OCI-LY1 (cell line): Measurements from ENCODE around the gene AMBRA1.

Experiments
- CTCF ChIP-seq: fragments of 200-600 bp; sonication (generic), shearing (Covaris generic); IDR thresholded peaks from 2 replicates; pipeline ENCODE4 v1.5.1; 2017; ENCODE audit warnings: mild to moderate bottlenecking, antibody characterized with exemption, low read length, moderate library complexity, mixed read lengths
- EZH2 ChIP-seq: fragments of 200-600 bp; sonication (generic), shearing (Covaris generic); IDR thresholded peaks from 2 replicates; pipeline ENCODE4 v1.8.0; 2017; ENCODE audit warnings: borderline replicate concordance, mixed run types, mild to moderate bottlenecking, antibody characterized with exemption, low read length, moderate library complexity, mixed read lengths

GRCh38 chr11:46436113-46436512 is 157.7 kb downstream of the AMBRA1 start:
- TF ChIP-seq CTCF (no peak), EZH2 (no peak)
